Thymus (tissue), 11 donors: ENCODE data around the gene MTA3. TPM values are rescaled to one million over a fixed set of nuclear protein-coding genes. Genes with fewer than 3 reads are reported as not detected.
A peak's percentile ranks its signal among the peaks of the same experiment; 100 is the strongest.

Source experiments
- DNase-seq, 9 donors: peaks; one replicate each; pipeline ENCODE4 v3.0.0-alpha.2; 2013; ENCODE audit warnings: low spot score in 9 of 9, low read depth in 6 of 9, missing footprints in 1 of 9
- H3K27ac ChIP-seq, 2 donors: one replicate each; pipeline ENCODE4 v1.5.1; 2013; ENCODE audit warnings: control low read depth in 1 of 2, low read depth in 1 of 2, low read length in 1 of 2, mild to moderate bottlenecking in 1 of 2, moderate library complexity in 1 of 2
- H3K27me3 ChIP-seq, 2 donors: one replicate each; pipeline ENCODE4 v1.5.1; 2013; ENCODE audit warnings: low read length in 1 of 2; ENCODE audit not compliant: control insufficient read depth in 2 of 2, insufficient read depth in 1 of 2
- H3K36me3 ChIP-seq, 2 donors: one replicate each; pipeline ENCODE4 v1.5.1; 2013; ENCODE audit warnings: low read length in 1 of 2, mild to moderate bottlenecking in 1 of 2, moderate library complexity in 1 of 2; ENCODE audit not compliant: control insufficient read depth in 2 of 2, insufficient read depth in 2 of 2
- H3K4me1 ChIP-seq, 2 donors: one replicate each; pipeline ENCODE4 v1.5.1; 2013; ENCODE audit warnings: low read length in 2 of 2; ENCODE audit not compliant: control insufficient read depth in 2 of 2, insufficient read depth in 2 of 2
- H3K4me3 ChIP-seq, 2 donors: one replicate each; pipeline ENCODE4 v1.5.1; 2013; ENCODE audit warnings: low read length in 2 of 2, control low read depth in 1 of 2, mild to moderate bottlenecking in 1 of 2
- H3K9me3 ChIP-seq, 2 donors: one replicate each; pipeline ENCODE4 v1.5.1; 2013; ENCODE audit warnings: low read length in 1 of 2, mild to moderate bottlenecking in 1 of 2; ENCODE audit not compliant: control insufficient read depth in 2 of 2, insufficient read depth in 1 of 2
- WGBS: extraction: QIAGEN DNeasy Blood & Tissue Kit; methylation state at CpG from one replicate; pipeline ENCODE4 v1.1.7; 2013; 5-methylcytosine and 5-hydroxymethylcytosine counted together
- polyA plus RNA-seq: library from polyadenylated mRNA; stranded (reverse); fragments of 200-250 nt; gene quantifications from one replicate; pipeline ENCODE4 v1.2.3, GENCODE V29; 2013
- total RNA-seq: library from RNA; stranded (reverse); fragments of 120-200 nt; gene quantifications from one replicate; pipeline ENCODE4 v1.2.4, GENCODE V29; 2013
- donor health status: healthy.

The MTA3 gene
- total and polyA plus RNA-seq, 2 donors: 64.9 to 77.4 TPM

GRCh38 chr2:42784204-42784880 lies 215.9 kb downstream of the MTA3 start:
- Histone ChIP-seq H3K36me3 (no peaks in the 10 kb centered on the region), H3K27ac (no peak overlapping the region), H3K9me3 (peaks cover 0 to 4% of the 10 kb centered on the region in 2 donors), H3K4me1 (no peaks in the 10 kb centered on the region), H3K4me3 (no peak overlapping the region), H3K27me3 (no peaks in the 10 kb centered on the region)
- WGBS: 94% methylated on average over 7 of the region's 7 CpGs
- DNase-seq: no peak

GRCh38 chr2:42786561-42787345 lies 218.3 kb downstream of the MTA3 start:
- Histone ChIP-seq H3K9me3 (no peaks in the 10 kb centered on the region), H3K27me3 (peaks cover 0 to 11% of the 10 kb centered on the region in 2 donors), H3K36me3 (no peaks in the 10 kb centered on the region), H3K27ac (no peak overlapping the region), H3K4me3 (no peak overlapping the region), H3K4me1 (peaks cover 0 to under 1% of the 10 kb centered on the region in 2 donors)
- DNase-seq: no peak
- 95% methylated on average over 15 of the region's 15 CpGs for WGBS

GRCh38 chr2:42787424-42787787 lies 219.0 kb downstream of the MTA3 start:
- H3K36me3 ChIP-seq: no peaks in the 10 kb centered on the region
- H3K9me3 ChIP-seq: no peaks in the 10 kb centered on the region
- peaks cover 2 to 17% of the 10 kb centered on the region in 2 donors for H3K27me3 ChIP-seq
- WGBS: 98% methylated on average over 3 of the region's 3 CpGs
- no peak overlapping the region for H3K27ac ChIP-seq
- peaks cover 0 to 6% of the 10 kb centered on the region in 2 donors for H3K4me1 ChIP-seq
- H3K4me3 ChIP-seq: no peak overlapping the region
- no peak for DNase-seq

DNA sequence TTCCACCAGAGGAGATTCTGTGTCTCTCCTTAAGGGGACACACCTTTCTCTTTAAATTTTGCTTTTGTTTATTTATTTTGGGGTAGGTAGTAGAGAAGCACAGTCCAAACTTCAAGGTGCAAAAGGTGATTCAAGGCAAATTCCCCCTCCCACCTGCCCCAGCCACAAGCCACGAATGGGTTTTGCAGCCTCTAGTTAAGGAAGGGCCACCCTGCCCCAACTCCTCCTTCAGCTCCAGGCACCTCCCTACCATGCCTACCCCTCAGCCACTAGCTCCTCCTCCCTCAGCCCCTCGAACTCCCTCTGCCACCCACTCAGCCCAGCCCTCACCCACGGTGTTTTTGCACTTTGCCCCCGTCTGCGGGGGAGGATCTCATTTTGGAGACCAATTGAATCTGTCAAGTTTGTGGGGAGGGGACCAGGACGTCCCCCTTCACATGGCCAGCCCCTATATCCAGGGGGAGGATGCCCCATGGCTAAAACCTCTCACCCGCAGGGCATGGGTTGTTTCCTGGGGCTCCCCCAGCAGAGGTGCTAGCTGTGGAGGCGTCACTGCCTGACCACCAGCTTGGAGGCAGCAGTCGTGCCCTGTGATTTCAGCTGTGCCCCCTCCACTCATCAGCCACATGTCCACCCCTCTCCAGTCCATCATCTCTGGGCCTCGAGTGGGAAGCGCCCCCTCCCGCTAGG lies 219.5 kb downstream of the MTA3 start:
- peaks cover 2 to 22% of the 10 kb centered on the region in 2 donors for H3K27me3 ChIP-seq
- no peak for DNase-seq
- no peak overlapping the region for H3K4me3 ChIP-seq
- peaks cover 2 to 9% of the 10 kb centered on the region in 2 donors for H3K4me1 ChIP-seq
- WGBS: 76% methylated on average over 12 of the region's 12 CpGs
- H3K9me3 ChIP-seq: no peaks in the 10 kb centered on the region
- no peak overlapping the region for H3K27ac ChIP-seq
- H3K36me3 ChIP-seq: no peaks in the 10 kb centered on the region

DNA sequence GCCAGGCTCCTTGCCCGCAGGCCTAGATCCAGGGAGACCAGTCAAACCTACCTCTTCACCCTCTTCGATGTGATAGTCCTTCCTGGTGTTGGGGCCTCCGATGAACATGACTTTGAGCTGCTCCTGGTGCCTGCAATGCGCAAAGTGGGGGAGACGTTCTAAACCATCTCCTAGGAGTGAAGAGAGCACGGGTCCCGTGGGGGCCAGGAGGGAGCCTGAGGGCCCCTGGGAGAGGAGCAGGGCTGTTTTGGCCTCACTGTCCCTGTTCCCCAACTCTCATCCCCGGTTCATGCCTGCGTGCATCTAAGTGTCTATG lies 220.0 kb downstream of the MTA3 start:
- WGBS: 76% methylated on average over 9 of the region's 9 CpGs
- Histone ChIP-seq H3K4me3 (no peak overlapping the region), H3K27ac (no peak overlapping the region), H3K36me3 (no peaks in the 10 kb centered on the region), H3K9me3 (no peaks in the 10 kb centered on the region), H3K4me1 (peaks cover 2 to 12% of the 10 kb centered on the region in 2 donors), H3K27me3 (peaks cover 5 to 27% of the 10 kb centered on the region in 2 donors)
- DNase-seq: no peak

DNA sequence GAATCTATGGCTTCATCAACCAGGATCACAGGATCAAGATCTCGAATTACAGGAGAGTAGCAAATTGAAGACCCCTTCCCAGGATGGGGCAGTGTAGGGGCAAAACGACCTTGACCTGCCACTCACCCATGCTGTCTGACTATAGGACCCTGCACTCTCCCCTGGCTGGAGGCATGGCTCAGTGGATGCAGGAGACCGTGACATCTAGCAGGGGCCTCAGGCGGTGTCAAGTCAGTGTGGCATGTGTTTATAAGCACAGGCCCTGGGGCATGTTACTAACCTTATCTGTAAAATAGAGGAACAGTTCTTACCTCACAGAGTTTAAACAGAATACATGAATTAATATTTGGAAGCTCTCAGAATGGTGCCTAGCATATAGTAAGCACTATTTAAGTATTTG lies 220.4 kb downstream of the MTA3 start:
- Histone ChIP-seq H3K27me3 (peaks cover 8 to 32% of the 10 kb centered on the region in 2 donors), H3K4me1 (peaks cover 2 to 15% of the 10 kb centered on the region in 2 donors), H3K27ac (no peak overlapping the region), H3K4me3 (no peak overlapping the region), H3K9me3 (no peaks in the 10 kb centered on the region), H3K36me3 (no peaks in the 10 kb centered on the region)
- 73% methylated on average over 4 of the region's 4 CpGs for WGBS
- no peak for DNase-seq

- Histone ChIP-seq H3K4me1 (peaks cover 2 to 15% of the 10 kb centered on the region in 2 donors), H3K27me3 (peaks cover 8 to 40% of the 10 kb centered on the region in 2 donors), H3K27ac (no peak overlapping the region), H3K4me3 (no peak overlapping the region), H3K9me3 (no peaks in the 10 kb centered on the region), H3K36me3 (no peaks in the 10 kb centered on the region)
- 98% methylated on average over 2 of the region's 2 CpGs for WGBS
- no peak for DNase-seq
Observed at GRCh38 chr2:42789751-42790150, 221.3 kb downstream of the MTA3 start.

DNA sequence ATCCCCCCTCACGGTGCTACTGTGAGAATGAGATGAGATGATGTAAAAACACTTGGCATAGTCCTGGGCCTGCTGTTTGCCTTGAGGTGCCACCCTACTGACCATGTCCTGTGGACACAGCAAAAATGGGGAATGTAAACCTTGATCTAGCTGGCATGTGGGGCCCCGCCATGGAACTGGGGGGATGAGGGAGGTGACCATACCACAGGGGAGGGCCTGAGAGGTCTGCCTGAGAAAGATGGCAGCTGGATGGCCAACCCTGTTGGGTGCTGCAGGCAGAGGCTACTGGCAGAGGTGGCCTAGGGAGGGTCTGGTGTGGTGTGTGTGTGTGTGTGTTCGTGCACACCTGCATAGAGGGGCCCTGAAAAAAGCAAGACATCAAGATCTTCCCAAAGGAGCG lies 223.2 kb downstream of the MTA3 start:
- peaks cover 2 to 15% of the 10 kb centered on the region in 2 donors for H3K4me1 ChIP-seq
- H3K27ac ChIP-seq: no peak overlapping the region

GRCh38 chr2:42792087-42792582 lies 223.7 kb downstream of the MTA3 start:
- WGBS: 2% methylated on average over 18 of the region's 18 CpGs
- peak overlapping the region; percentile 32 to 49 for H3K4me3 ChIP-seq
- peak overlapping the region; percentile 33 to 78 for H3K27ac ChIP-seq
- H3K27me3 ChIP-seq: peaks cover 8 to 40% of the 10 kb centered on the region in 2 donors
- H3K36me3 ChIP-seq: no peaks in the 10 kb centered on the region
- H3K9me3 ChIP-seq: no peaks in the 10 kb centered on the region
- H3K4me1 ChIP-seq: peaks cover 2 to 15% of the 10 kb centered on the region in 2 donors
- no peak for DNase-seq

More for the DNA sequence above, 223.2 kb downstream of the MTA3 start:
- DNase-seq: no peak
- H3K27me3 ChIP-seq: peaks cover 8 to 40% of the 10 kb centered on the region in 2 donors
- H3K9me3 ChIP-seq: no peaks in the 10 kb centered on the region
- WGBS: 71% methylated on average over 4 of the region's 4 CpGs
- H3K4me3 ChIP-seq: no peak overlapping the region
- H3K36me3 ChIP-seq: no peaks in the 10 kb centered on the region
